ENCODE measurements around the gene DBH. TPM values are rescaled to one million over a fixed set of nuclear protein-coding genes. Genes with fewer than 3 reads are reported as not detected.
A peak's percentile ranks its signal among the peaks of the same experiment; 100 is the strongest.

The DBH gene
- total RNA-seq, 3 donors from 2014 or later: not detected

DNA sequence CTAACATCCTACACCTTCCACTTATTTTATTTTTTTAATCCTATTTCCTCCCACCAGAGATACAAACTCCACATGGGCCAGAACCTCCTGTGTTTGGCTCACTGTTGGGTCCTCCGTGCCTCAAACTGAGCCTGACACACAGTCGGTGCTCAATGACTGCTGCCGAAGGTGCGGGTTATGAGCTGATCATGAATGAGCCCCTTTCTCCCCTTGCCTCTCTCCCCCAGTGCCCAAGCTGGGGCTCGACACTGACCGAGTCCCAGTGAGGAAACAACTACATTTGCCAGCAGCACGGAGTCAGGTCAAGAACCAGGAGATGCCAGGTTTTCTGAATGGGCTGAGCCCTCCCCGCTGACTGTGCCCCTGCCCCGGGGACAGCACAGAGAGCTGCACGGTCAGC, 57.0 kb downstream of the DBH start:
- no peak for TF ChIP-seq CTCF (IDR thresholded peaks at IDR 0.05)
- no peaks in the 10 kb centered on the region for H3K36me3 ChIP-seq (ENCODE audit: low read depth)
- DNase-seq (no peak), ATAC-seq (no peak)
- H3K4me3 ChIP-seq: no peak overlapping the region
- no peaks in the 10 kb centered on the region for H3K9me3 ChIP-seq
- H3K4me1 ChIP-seq (ENCODE audit: low read depth): no peaks in the 10 kb centered on the region
- intact Hi-C loops (cut with DNase I, micrococcal nuclease): no loop called here

DNA sequence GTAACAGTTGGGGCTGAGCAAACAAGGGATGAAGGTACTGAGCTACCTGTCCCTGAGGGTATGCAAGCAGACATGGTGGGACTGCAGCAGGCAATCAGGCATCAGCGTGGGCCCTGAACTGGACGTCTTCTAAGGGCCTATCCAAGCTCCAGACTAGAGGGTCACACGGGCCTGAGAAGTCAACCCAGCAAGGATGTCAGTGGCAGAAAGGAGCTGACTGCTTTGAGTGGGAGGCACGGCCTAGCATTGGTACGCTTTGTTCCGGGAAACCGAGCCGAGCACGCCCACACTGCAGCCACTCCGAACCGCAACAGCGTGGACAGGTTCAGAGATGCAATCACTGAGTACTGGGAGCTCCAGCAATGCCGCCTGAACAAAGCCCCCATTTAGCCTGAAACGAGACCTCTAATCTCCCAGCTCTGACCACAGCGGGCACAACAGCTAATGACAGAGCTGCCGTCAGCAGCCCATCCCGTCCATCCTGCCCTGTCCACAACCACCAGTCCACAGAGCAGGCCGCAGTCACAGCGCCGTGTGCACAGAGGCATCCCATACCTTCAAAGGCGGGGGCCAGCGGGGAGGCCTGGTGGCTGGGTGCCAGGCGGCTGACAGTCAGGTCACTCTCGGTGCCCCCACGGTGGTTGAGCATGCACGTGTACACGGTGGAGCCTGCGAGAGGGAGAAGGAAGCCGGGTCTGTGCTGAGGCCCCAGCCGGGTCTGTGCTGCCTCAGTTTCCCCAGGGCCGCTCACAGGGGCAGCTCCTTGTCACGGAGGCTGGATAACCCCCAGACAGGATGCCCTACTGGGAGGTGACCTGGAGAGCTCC, 57.8 kb downstream of the DBH start:
- intact Hi-C loops (cut with DNase I, micrococcal nuclease): no loop called here
- TF ChIP-seq CTCF (IDR thresholded peaks at IDR 0.05): no peak
- no peak for ATAC-seq
- H3K4me3 ChIP-seq: no peak overlapping the region
- peak in 1 of 3 donors; percentile 37 for DNase-seq
- H3K4me1 ChIP-seq (ENCODE audit: low read depth): no peaks in the 10 kb centered on the region
- no peaks in the 10 kb centered on the region for H3K36me3 ChIP-seq (ENCODE audit: low read depth)
- H3K9me3 ChIP-seq: no peaks in the 10 kb centered on the region

- Histone ChIP-seq H3K4me3 (no peak overlapping the region), H3K9me3 (no peaks in the 10 kb centered on the region), H3K4me1 (ENCODE audit: low read depth) (no peaks in the 10 kb centered on the region), H3K36me3 (ENCODE audit: low read depth) (no peaks in the 10 kb centered on the region)
- DNase-seq: peak in 1 of 3 donors; percentile 2
- no peak for ATAC-seq
- intact Hi-C loops (cut with DNase I, micrococcal nuclease): no loop called here
- no peak for TF ChIP-seq CTCF (IDR thresholded peaks at IDR 0.05)
These were observed 58.5 kb downstream of the DBH start for GRCh38 chr9:133694686-133695085.

- TF ChIP-seq CTCF (IDR thresholded peaks at IDR 0.05): no peak
- no peaks in the 10 kb centered on the region for H3K9me3 ChIP-seq
- no peaks in the 10 kb centered on the region for H3K36me3 ChIP-seq (ENCODE audit: low read depth)
- ATAC-seq (no peak), DNase-seq (peak in 1 of 3 donors; percentile 39)
- no peak overlapping the region for H3K4me3 ChIP-seq
- intact Hi-C loops (cut with DNase I, micrococcal nuclease): no loop called here
- no peaks in the 10 kb centered on the region for H3K4me1 ChIP-seq (ENCODE audit: low read depth)
These were observed 59.9 kb downstream of the DBH start for GRCh38 chr9:133696071-133696472.

DNA sequence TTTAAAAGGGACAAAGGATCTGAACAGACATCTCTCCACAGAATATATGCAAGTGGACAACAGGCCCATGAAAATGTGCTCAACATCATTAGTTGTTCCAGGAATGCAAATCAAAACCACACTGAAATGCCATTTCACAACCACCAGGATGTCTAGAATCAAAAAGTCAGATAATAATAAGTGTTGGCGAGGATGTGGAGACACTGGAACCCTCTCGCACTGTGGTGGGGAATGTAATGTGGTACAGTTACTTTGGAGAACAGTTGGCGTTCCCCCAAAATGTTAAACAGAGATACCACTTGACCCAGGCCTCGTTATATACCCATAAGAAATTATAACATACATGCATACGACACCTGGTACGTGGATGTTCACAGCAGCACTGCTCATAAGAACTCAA, 63.4 kb downstream of the DBH start:
- Histone ChIP-seq H3K4me3 (no peak overlapping the region), H3K4me1 (ENCODE audit: low read depth) (no peaks in the 10 kb centered on the region), H3K36me3 (ENCODE audit: low read depth) (no peaks in the 10 kb centered on the region), H3K9me3 (no peaks in the 10 kb centered on the region)
- intact Hi-C loops (cut with DNase I, micrococcal nuclease): no loop called here
- no peak for TF ChIP-seq CTCF (IDR thresholded peaks at IDR 0.05)
- ATAC-seq (no peak), DNase-seq (no peak)

Measured in mucosa of descending colon (tissue), 3 donors.